ENCODE results near the gene OGFR. TPM values are rescaled to one million over a fixed set of nuclear protein-coding genes. Genes with fewer than 3 reads are reported as not detected.
A peak's percentile ranks its signal among the peaks of the same experiment; 100 is the strongest.

Gene OGFR
- total and polyA plus RNA-seq, 8 donors = 23.2 to 58.3 (median 31.6) TPM

- ATAC-seq = no peak
- TF ChIP-seq CTCF (IDR thresholded peaks at IDR 0.05) = no peak
- no peaks in the 10 kb centered on the region for H3K9me3 ChIP-seq
- no peaks in the 10 kb centered on the region for H3K27me3 ChIP-seq
- intact Hi-C loops (cut with DNase I) = no loop called here
- no peak overlapping the region for H3K27ac ChIP-seq
- H3K4me3 ChIP-seq = no peak overlapping the region
- no peaks in the 10 kb centered on the region for H3K36me3 ChIP-seq
- peak in 1 of 4 donors; percentile 70 for DNase-seq
- H3K4me1 ChIP-seq = peaks cover 13 to 18% of the 10 kb centered on the region in 2 donors
These were observed 22.8 kb downstream of the OGFR start for GRCh38 chr20:62827311-62828038.

DNA sequence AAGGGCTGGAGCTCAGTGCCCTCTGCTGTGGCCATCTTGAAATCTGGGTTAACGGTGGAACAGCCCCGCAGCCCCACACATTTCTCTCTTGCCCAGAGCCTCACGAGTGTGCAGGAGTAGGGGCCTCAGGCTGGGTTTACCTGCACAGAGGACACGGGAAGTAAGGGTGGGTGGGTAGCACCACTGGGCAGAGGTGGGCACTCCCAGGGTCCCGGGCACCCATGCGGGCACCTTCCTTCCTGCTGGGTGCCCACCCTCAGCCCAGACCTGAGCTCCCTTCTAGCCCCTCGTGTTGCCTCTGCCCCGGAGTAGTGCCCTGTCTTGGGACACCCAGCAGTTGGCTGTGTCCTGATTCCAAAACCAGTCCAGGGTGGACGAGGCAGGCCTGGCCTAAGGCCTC lies 23.4 kb downstream of the OGFR start:
- Histone ChIP-seq H3K27me3 (no peaks in the 10 kb centered on the region), H3K4me1 (peaks cover 13 to 24% of the 10 kb centered on the region in 2 donors), H3K27ac (no peak overlapping the region), H3K36me3 (no peaks in the 10 kb centered on the region), H3K4me3 (no peak overlapping the region), H3K9me3 (no peaks in the 10 kb centered on the region)
- intact Hi-C loops (cut with DNase I) = no loop called here
- ATAC-seq = no peak
- peak in 1 of 4 donors; percentile 57 for DNase-seq
- no peak for TF ChIP-seq CTCF (IDR thresholded peaks at IDR 0.05)

- DNase-seq (no peak), ATAC-seq (no peak)
- Histone ChIP-seq H3K27ac (no peak overlapping the region), H3K4me1 (peaks cover 13 to 30% of the 10 kb centered on the region in 2 donors), H3K9me3 (no peaks in the 10 kb centered on the region), H3K27me3 (no peaks in the 10 kb centered on the region), H3K36me3 (no peaks in the 10 kb centered on the region), H3K4me3 (no peak overlapping the region)
- TF ChIP-seq CTCF (IDR thresholded peaks at IDR 0.05) = no peak
- intact Hi-C loops (cut with DNase I) = no loop called here
These were observed 24.0 kb downstream of the OGFR start for GRCh38 chr20:62828511-62829230.

GRCh38 chr20:62829231-62830230 lies 24.9 kb downstream of the OGFR start:
- H3K9me3 ChIP-seq = no peaks in the 10 kb centered on the region
- H3K4me1 ChIP-seq = peaks cover 9 to 28% of the 10 kb centered on the region in 2 donors
- no peaks in the 10 kb centered on the region for H3K36me3 ChIP-seq
- TF ChIP-seq CTCF (IDR thresholded peaks at IDR 0.05) = no peak
- DNase-seq (peak in 1 of 4 donors; percentile 62), ATAC-seq (no peak)
- H3K27ac ChIP-seq = no peak overlapping the region
- no peaks in the 10 kb centered on the region for H3K27me3 ChIP-seq
- intact Hi-C loops (cut with DNase I) = no loop called here
- H3K4me3 ChIP-seq = no peak overlapping the region

Data from left lung (tissue), 10 donors.